ENCODE measurements around the gene IFFO2.

GRCh38 chr1:18989176-18989799, 32.8 kb upstream of the IFFO2 start:
- TF ChIP-seq, protein P1, sequence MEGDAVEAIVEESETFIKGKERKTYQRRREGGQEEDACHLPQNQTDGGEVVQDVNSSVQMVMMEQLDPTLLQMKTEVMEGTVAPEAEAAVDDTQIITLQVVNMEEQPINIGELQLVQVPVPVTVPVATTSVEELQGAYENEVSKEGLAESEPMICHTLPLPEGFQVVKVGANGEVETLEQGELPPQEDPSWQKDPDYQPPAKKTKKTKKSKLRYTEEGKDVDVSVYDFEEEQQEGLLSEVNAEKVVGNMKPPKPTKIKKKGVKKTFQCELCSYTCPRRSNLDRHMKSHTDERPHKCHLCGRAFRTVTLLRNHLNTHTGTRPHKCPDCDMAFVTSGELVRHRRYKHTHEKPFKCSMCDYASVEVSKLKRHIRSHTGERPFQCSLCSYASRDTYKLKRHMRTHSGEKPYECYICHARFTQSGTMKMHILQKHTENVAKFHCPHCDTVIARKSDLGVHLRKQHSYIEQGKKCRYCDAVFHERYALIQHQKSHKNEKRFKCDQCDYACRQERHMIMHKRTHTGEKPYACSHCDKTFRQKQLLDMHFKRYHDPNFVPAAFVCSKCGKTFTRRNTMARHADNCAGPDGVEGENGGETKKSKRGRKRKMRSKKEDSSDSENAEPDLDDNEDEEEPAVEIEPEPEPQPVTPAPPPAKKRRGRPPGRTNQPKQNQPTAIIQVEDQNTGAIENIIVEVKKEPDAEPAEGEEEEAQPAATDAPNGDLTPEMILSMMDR (IDR thresholded peaks at IDR 0.05): no peak
- no peak for TF ChIP-seq POLR2AphosphoS5 (IDR thresholded peaks at IDR 0.05; ENCODE audit: insufficient read depth in 1 of 2, low read depth in 1 of 2)
- no peak for TF ChIP-seq POLR2A (IDR thresholded peaks at IDR 0.05)
